Gastrocnemius medialis (tissue), 4 donors: ENCODE data around the gene HOOK1.

Experiments
- POLR2A ChIP-seq, 2 donors: fragments of 450-650 bp; IDR thresholded peaks; one replicate each; pipeline ENCODE4 v1.6.1; 2017; ENCODE audit warnings: antibody characterized with exemption in 2 of 2, mild to moderate bottlenecking in 2 of 2, moderate library complexity in 2 of 2
- TF ChIP-seq, protein P1 (sequence below), 5 experiments: fragments of 450-650 bp in 3 of 5; fragments of 200-600 bp in 2 of 5; sonication (generic) in 2 of 5; IDR thresholded peaks in 4 of 5; conservative IDR thresholded peaks in 1 of 5; 1 replicate in 4 of 5; 2 replicates in 1 of 5; pipeline ENCODE4 v1.5.1; 2016 to 2019; ENCODE audit warnings: antibody characterized with exemption in 5 of 5, mild to moderate bottlenecking in 3 of 5, moderate library complexity in 3 of 5

DNA sequence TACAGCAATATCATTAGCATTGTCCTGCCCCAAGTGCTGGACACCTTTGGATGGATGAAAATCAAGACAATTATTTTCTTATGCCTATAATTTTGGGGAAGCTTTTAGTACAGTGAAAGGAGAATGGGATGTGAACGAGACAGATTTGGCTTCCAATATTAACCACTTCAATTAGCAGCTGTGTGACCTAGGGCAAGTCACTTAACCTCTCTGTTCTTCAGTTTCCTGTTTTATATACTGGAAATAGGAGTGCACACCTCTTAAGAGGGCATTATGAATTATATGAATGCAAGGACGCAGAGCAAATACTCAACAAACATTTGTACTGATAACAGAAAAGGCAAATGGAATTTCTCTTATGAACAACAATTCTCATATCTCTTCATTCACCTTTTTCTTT lies 93.3 kb downstream of the HOOK1 start:
- no peak for TF ChIP-seq POLR2A (IDR thresholded peaks at IDR 0.05)
- TF ChIP-seq, protein P1, sequence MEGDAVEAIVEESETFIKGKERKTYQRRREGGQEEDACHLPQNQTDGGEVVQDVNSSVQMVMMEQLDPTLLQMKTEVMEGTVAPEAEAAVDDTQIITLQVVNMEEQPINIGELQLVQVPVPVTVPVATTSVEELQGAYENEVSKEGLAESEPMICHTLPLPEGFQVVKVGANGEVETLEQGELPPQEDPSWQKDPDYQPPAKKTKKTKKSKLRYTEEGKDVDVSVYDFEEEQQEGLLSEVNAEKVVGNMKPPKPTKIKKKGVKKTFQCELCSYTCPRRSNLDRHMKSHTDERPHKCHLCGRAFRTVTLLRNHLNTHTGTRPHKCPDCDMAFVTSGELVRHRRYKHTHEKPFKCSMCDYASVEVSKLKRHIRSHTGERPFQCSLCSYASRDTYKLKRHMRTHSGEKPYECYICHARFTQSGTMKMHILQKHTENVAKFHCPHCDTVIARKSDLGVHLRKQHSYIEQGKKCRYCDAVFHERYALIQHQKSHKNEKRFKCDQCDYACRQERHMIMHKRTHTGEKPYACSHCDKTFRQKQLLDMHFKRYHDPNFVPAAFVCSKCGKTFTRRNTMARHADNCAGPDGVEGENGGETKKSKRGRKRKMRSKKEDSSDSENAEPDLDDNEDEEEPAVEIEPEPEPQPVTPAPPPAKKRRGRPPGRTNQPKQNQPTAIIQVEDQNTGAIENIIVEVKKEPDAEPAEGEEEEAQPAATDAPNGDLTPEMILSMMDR (IDR thresholded peaks at IDR 0.05 in 4 of 5, conservative IDR thresholded peaks at IDR 0.05 in 1 of 5) = no peak
